Measurements from ENCODE around the gene CEP72.

Gene CEP72

DNA sequence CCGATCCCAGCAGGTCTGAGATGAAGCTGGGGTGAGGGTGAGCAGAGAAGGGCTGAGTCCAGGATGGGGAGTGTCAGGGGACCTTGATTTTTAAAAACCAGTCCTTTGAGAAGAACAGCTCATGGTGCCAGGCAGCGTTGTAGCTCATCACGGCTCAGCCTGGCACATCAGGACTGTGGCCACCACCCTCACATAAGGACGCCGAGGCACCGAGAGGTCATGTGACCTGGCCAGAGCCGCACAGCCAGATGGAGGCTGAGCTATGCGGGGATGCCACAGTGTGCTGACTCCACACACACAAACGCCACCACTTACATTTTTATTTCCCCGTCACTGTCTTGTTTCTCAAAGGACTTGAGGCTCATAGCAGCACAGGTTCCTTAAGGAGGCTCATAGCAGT, 32.9 kb upstream of the CEP72 start:
- TF ChIP-seq CREB1 (IDR thresholded peaks at IDR 0.05; ENCODE audit: low read depth) (no peak), EP300 (IDR thresholded peaks at IDR 0.05; ENCODE audit: borderline replicate concordance) (no peak), TEAD4 (IDR thresholded peaks at IDR 0.05) (no peak), TAF1 (IDR thresholded peaks at IDR 0.05; ENCODE audit: low read depth) (no peak), CEBPB (IDR thresholded peaks at IDR 0.05) (no peak), NFIC (IDR thresholded peaks at IDR 0.05) (no peak), USF1 (IDR thresholded peaks at IDR 0.05) (no peak), ZBTB7A (IDR thresholded peaks at IDR 0.05; ENCODE audit: low read depth) (no peak), YY1 (IDR thresholded peaks at IDR 0.05; ENCODE audit: low read depth) (no peak), TCF12 (IDR thresholded peaks at IDR 0.05; ENCODE audit: low read depth) (no peak), EGR1 (IDR thresholded peaks at IDR 0.05) (no peak), RAD21 (IDR thresholded peaks at IDR 0.05; ENCODE audit: low read depth) (no peak), REST (IDR thresholded peaks at IDR 0.05; ENCODE audit: low read depth) (no peak), FOXM1 (IDR thresholded peaks at IDR 0.05; ENCODE audit: borderline replicate concordance, low read depth) (no peak)
- TF ChIP-seq, protein P1, sequence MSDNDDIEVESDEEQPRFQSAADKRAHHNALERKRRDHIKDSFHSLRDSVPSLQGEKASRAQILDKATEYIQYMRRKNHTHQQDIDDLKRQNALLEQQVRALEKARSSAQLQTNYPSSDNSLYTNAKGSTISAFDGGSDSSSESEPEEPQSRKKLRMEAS (IDR thresholded peaks at IDR 0.05): no peak

DNA sequence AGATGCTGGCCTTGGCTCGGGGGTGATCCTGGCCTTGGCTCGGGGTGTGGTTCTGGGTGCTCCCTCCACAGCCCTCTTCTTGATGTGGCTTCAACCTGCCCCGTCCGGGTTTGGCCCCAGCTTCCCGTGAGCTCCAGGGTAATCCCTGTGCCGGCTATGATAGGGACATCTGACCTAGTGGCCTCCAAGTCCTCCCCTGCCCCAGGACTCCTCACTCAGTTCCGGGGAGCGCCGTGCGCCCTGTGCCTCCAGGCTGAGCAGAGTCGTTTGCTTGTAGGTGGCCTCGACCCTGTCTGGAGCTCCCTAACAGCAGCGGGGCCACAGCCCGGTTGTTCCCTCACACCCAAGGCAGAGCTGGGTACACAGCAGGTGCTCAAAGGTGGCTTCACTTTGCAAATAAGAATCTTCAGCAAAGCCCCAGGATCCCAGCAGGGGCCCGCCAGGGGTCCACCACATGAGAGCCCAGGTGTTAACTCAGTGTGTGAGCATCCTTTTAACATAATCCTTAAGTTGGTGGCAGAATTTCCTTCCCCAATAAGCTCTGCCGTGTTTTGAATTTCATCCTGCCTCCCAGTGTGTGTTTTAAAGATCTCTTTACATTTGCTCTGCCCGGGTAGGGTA, 32.3 kb upstream of the CEP72 start:
- TF ChIP-seq YY1 (IDR thresholded peaks at IDR 0.05; ENCODE audit: low read depth) (no peak), EP300 (IDR thresholded peaks at IDR 0.05; ENCODE audit: borderline replicate concordance) (no peak), NFIC (IDR thresholded peaks at IDR 0.05) (no peak), FOXM1 (IDR thresholded peaks at IDR 0.05; ENCODE audit: borderline replicate concordance, low read depth) (no peak)
- TF ChIP-seq, protein P1 (IDR thresholded peaks at IDR 0.05): no peak

- TF ChIP-seq NFIC (IDR thresholded peaks at IDR 0.05) (no peak), EGR1 (IDR thresholded peaks at IDR 0.05) (no peak), CREB1 (IDR thresholded peaks at IDR 0.05; ENCODE audit: low read depth) (no peak), CEBPB (IDR thresholded peaks at IDR 0.05) (no peak), TEAD4 (IDR thresholded peaks at IDR 0.05) (no peak), REST (IDR thresholded peaks at IDR 0.05; ENCODE audit: low read depth) (no peak), USF1 (IDR thresholded peaks at IDR 0.05) (no peak), ZBTB7A (IDR thresholded peaks at IDR 0.05; ENCODE audit: low read depth) (no peak), EP300 (IDR thresholded peaks at IDR 0.05; ENCODE audit: borderline replicate concordance) (no peak), RAD21 (IDR thresholded peaks at IDR 0.05; ENCODE audit: low read depth) (no peak), YY1 (IDR thresholded peaks at IDR 0.05; ENCODE audit: low read depth) (no peak), TCF12 (IDR thresholded peaks at IDR 0.05; ENCODE audit: low read depth) (no peak), FOXM1 (IDR thresholded peaks at IDR 0.05; ENCODE audit: borderline replicate concordance, low read depth) (no peak), TAF1 (IDR thresholded peaks at IDR 0.05; ENCODE audit: low read depth) (no peak)
- TF ChIP-seq, protein P1 (IDR thresholded peaks at IDR 0.05): no peak
These were observed 31.7 kb upstream of the CEP72 start for GRCh38 chr5:580436-580835.

DNA sequence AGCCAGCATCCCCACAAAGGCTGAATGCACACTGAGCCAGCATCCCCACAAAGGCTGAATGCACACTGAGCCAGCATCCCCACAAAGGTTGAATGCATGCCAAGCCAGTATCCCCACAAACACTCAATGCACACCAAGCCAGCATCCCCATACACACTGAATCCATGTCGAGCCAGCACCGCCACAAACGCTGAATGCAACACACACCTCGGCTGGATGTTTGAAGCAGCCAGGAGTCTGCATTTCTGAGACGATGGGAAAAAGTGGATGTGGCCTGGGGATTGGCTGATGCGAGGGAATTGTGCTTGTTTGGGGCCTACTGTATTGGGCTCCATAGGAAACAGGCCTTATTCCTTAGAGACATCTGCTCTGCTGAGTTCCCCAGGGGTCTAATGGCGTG, 30.9 kb upstream of the CEP72 start:
- no peak for TF ChIP-seq TAF1 (IDR thresholded peaks at IDR 0.05; ENCODE audit: low read depth)
- no peak for TF ChIP-seq RAD21 (IDR thresholded peaks at IDR 0.05; ENCODE audit: low read depth)
- TF ChIP-seq FOXM1 (IDR thresholded peaks at IDR 0.05; ENCODE audit: borderline replicate concordance, low read depth): no peak
- no peak for TF ChIP-seq EGR1 (IDR thresholded peaks at IDR 0.05)
- TF ChIP-seq ZBTB7A (IDR thresholded peaks at IDR 0.05; ENCODE audit: low read depth): no peak
- TF ChIP-seq, protein P1 (IDR thresholded peaks at IDR 0.05): no peak
- no peak for TF ChIP-seq CREB1 (IDR thresholded peaks at IDR 0.05; ENCODE audit: low read depth)
- no peak for TF ChIP-seq USF1 (IDR thresholded peaks at IDR 0.05)
- TF ChIP-seq EP300 (IDR thresholded peaks at IDR 0.05; ENCODE audit: borderline replicate concordance): no peak
- TF ChIP-seq TEAD4 (IDR thresholded peaks at IDR 0.05): no peak
- TF ChIP-seq TCF12 (IDR thresholded peaks at IDR 0.05; ENCODE audit: low read depth): no peak
- TF ChIP-seq REST (IDR thresholded peaks at IDR 0.05; ENCODE audit: low read depth): no peak
- no peak for TF ChIP-seq YY1 (IDR thresholded peaks at IDR 0.05; ENCODE audit: low read depth)
- no peak for TF ChIP-seq CEBPB (IDR thresholded peaks at IDR 0.05)
- no peak for TF ChIP-seq NFIC (IDR thresholded peaks at IDR 0.05)

All from Ishikawa (cell line).